ENCODE measurements around the gene ATR. TPM values are rescaled to one million over a fixed set of nuclear protein-coding genes. Genes with fewer than 3 reads are reported as not detected.
A peak's percentile ranks its signal among the peaks of the same experiment; 100 is the strongest.

ATR gene
- total RNA-seq: 10 to 100 TPM; 45.8 to 65.5 TPM

- Mint-ChIP-seq H3K4me3 (peak within 1 kb of the TSS; percentile 94), H3K9me3 (no peaks in the 10 kb centered on the region), H3K27me3 (peaks cover 7% of the 10 kb centered on the region in 2 donors), H3K27ac (peak within 1 kb of the TSS; percentile 92 to 99), H3K36me3 (peaks cover 13% of the 10 kb centered on the region), H3K4me1 (ENCODE audit: low read depth in 2 of 2) (peaks cover 34 to 50% of the 10 kb centered on the region in 2 donors)
- ATAC-seq: peak; percentile 95 to 97
- DNase-seq (ENCODE audit: low spot score): peak; percentile 99
Observed at GRCh38 chr3:142578329-142579223, at the start of gene ATR. Gene ATR, minus strand, starts transcription at chr3:142578733. Its CDS starts 29 bp downstream, at chr3:142578704.

- no peak overlapping the region for H3K4me3 Mint-ChIP-seq
- H3K27ac Mint-ChIP-seq: no peak overlapping the region
- DNase-seq (ENCODE audit: low spot score) (no peak), ATAC-seq (no peak)
- no peaks in the 10 kb centered on the region for H3K4me1 Mint-ChIP-seq (ENCODE audit: low read depth in 2 of 2)
- no peaks in the 10 kb centered on the region for H3K9me3 Mint-ChIP-seq
- no peaks in the 10 kb centered on the region for H3K36me3 Mint-ChIP-seq
- H3K27me3 Mint-ChIP-seq: peaks cover 0 to 2% of the 10 kb centered on the region in 2 donors
Observed at GRCh38 chr3:142626971-142627370, 48.4 kb upstream of the ATR start.

GRCh38 chr3:142625153-142625440 lies 46.6 kb upstream of the ATR start:
- Mint-ChIP-seq H3K27me3 (peaks cover 0 to 2% of the 10 kb centered on the region in 2 donors), H3K4me3 (no peak overlapping the region), H3K9me3 (no peaks in the 10 kb centered on the region), H3K4me1 (ENCODE audit: low read depth in 2 of 2) (no peaks in the 10 kb centered on the region), H3K27ac (no peak overlapping the region), H3K36me3 (no peaks in the 10 kb centered on the region)
- DNase-seq (ENCODE audit: low spot score) (no peak), ATAC-seq (no peak)

GRCh38 chr3:142624341-142625152 lies 46.0 kb upstream of the ATR start:
- ATAC-seq: no peak
- H3K36me3 Mint-ChIP-seq: no peaks in the 10 kb centered on the region

GRCh38 chr3:142623194-142623593 lies 44.7 kb upstream of the ATR start:
- Mint-ChIP-seq H3K9me3 (no peaks in the 10 kb centered on the region), H3K27me3 (peaks cover 0 to 5% of the 10 kb centered on the region in 2 donors), H3K4me1 (ENCODE audit: low read depth in 2 of 2) (no peaks in the 10 kb centered on the region), H3K36me3 (no peaks in the 10 kb centered on the region), H3K4me3 (no peak overlapping the region), H3K27ac (no peak overlapping the region)
- DNase-seq (ENCODE audit: low spot score) (no peak), ATAC-seq (no peak)

More at GRCh38 chr3:142624341-142625152, 46.0 kb upstream of the ATR start:
- no peaks in the 10 kb centered on the region for H3K9me3 Mint-ChIP-seq
- no peak for DNase-seq (ENCODE audit: low spot score)
- no peaks in the 10 kb centered on the region for H3K4me1 Mint-ChIP-seq (ENCODE audit: low read depth in 2 of 2)
- H3K27me3 Mint-ChIP-seq: peaks cover 0 to 2% of the 10 kb centered on the region in 2 donors
- no peak overlapping the region for H3K27ac Mint-ChIP-seq
- H3K4me3 Mint-ChIP-seq: no peak overlapping the region

GRCh38 chr3:142622405-142622804 lies 43.9 kb upstream of the ATR start:
- Mint-ChIP-seq H3K27ac (no peak overlapping the region), H3K4me3 (no peak overlapping the region), H3K27me3 (peaks cover 0 to 5% of the 10 kb centered on the region in 2 donors), H3K36me3 (no peaks in the 10 kb centered on the region), H3K4me1 (ENCODE audit: low read depth in 2 of 2) (no peaks in the 10 kb centered on the region), H3K9me3 (no peaks in the 10 kb centered on the region)
- no peak for DNase-seq (ENCODE audit: low spot score)
- ATAC-seq: no peak

GRCh38 chr3:142618917-142619461 lies 40.5 kb upstream of the ATR start:
- Mint-ChIP-seq H3K36me3 (no peaks in the 10 kb centered on the region), H3K4me3 (no peak overlapping the region), H3K27ac (no peak overlapping the region), H3K9me3 (no peaks in the 10 kb centered on the region), H3K4me1 (ENCODE audit: low read depth in 2 of 2) (no peaks in the 10 kb centered on the region), H3K27me3 (peaks cover 0 to 5% of the 10 kb centered on the region in 2 donors)
- DNase-seq (ENCODE audit: low spot score) (no peak), ATAC-seq (no peak)

- ATAC-seq (no peak), DNase-seq (ENCODE audit: low spot score) (no peak)
- H3K27ac Mint-ChIP-seq: no peak overlapping the region
- no peaks in the 10 kb centered on the region for H3K36me3 Mint-ChIP-seq
- H3K4me3 Mint-ChIP-seq: no peak overlapping the region
- no peaks in the 10 kb centered on the region for H3K4me1 Mint-ChIP-seq (ENCODE audit: low read depth in 2 of 2)
- peaks cover 0 to 3% of the 10 kb centered on the region in 2 donors for H3K27me3 Mint-ChIP-seq
- H3K9me3 Mint-ChIP-seq: no peaks in the 10 kb centered on the region
Observed at GRCh38 chr3:142615171-142615570, 36.6 kb upstream of the ATR start.

GRCh38 chr3:142614059-142614626 lies 35.6 kb upstream of the ATR start:
- Mint-ChIP-seq H3K4me1 (ENCODE audit: low read depth in 2 of 2) (no peaks in the 10 kb centered on the region), H3K4me3 (no peak overlapping the region), H3K27me3 (peaks cover 0 to 1% of the 10 kb centered on the region in 2 donors), H3K27ac (no peak overlapping the region), H3K36me3 (no peaks in the 10 kb centered on the region), H3K9me3 (no peaks in the 10 kb centered on the region)
- DNase-seq (ENCODE audit: low spot score): no peak
- no peak for ATAC-seq

- no peaks in the 10 kb centered on the region for H3K36me3 Mint-ChIP-seq
- no peaks in the 10 kb centered on the region for H3K4me1 Mint-ChIP-seq (ENCODE audit: low read depth in 2 of 2)
- H3K27ac Mint-ChIP-seq: no peak overlapping the region
- no peaks in the 10 kb centered on the region for H3K27me3 Mint-ChIP-seq
- no peak overlapping the region for H3K4me3 Mint-ChIP-seq
- ATAC-seq (no peak), DNase-seq (ENCODE audit: low spot score) (no peak)
- no peaks in the 10 kb centered on the region for H3K9me3 Mint-ChIP-seq
Observed at GRCh38 chr3:142613491-142613890, 35.0 kb upstream of the ATR start.

GRCh38 chr3:142611206-142611605 lies 32.7 kb upstream of the ATR start:
- Mint-ChIP-seq H3K4me1 (ENCODE audit: low read depth in 2 of 2) (no peaks in the 10 kb centered on the region), H3K4me3 (no peak overlapping the region), H3K9me3 (no peaks in the 10 kb centered on the region), H3K36me3 (no peaks in the 10 kb centered on the region), H3K27me3 (no peaks in the 10 kb centered on the region), H3K27ac (no peak overlapping the region)
- DNase-seq (ENCODE audit: low spot score) (no peak), ATAC-seq (no peak)

- Mint-ChIP-seq H3K9me3 (no peaks in the 10 kb centered on the region), H3K4me3 (no peak overlapping the region), H3K27me3 (no peaks in the 10 kb centered on the region), H3K27ac (no peak overlapping the region), H3K4me1 (ENCODE audit: low read depth in 2 of 2) (no peaks in the 10 kb centered on the region), H3K36me3 (no peaks in the 10 kb centered on the region)
- ATAC-seq (no peak), DNase-seq (ENCODE audit: low spot score) (no peak)
Observed at GRCh38 chr3:142609136-142609535, 30.6 kb upstream of the ATR start.

GRCh38 chr3:142608631-142609030 lies 30.1 kb upstream of the ATR start:
- ATAC-seq (no peak), DNase-seq (ENCODE audit: low spot score) (no peak)
- no peaks in the 10 kb centered on the region for H3K27me3 Mint-ChIP-seq
- H3K36me3 Mint-ChIP-seq: no peaks in the 10 kb centered on the region
- no peak overlapping the region for H3K4me3 Mint-ChIP-seq
- no peaks in the 10 kb centered on the region for H3K9me3 Mint-ChIP-seq
- no peak overlapping the region for H3K27ac Mint-ChIP-seq
- H3K4me1 Mint-ChIP-seq (ENCODE audit: low read depth in 2 of 2): no peaks in the 10 kb centered on the region

GRCh38 chr3:142604940-142605339 lies 26.4 kb upstream of the ATR start:
- Mint-ChIP-seq H3K27me3 (no peaks in the 10 kb centered on the region), H3K9me3 (no peaks in the 10 kb centered on the region), H3K27ac (no peak overlapping the region), H3K36me3 (no peaks in the 10 kb centered on the region), H3K4me1 (ENCODE audit: low read depth in 2 of 2) (no peaks in the 10 kb centered on the region), H3K4me3 (no peak overlapping the region)
- DNase-seq (ENCODE audit: low spot score) (no peak), ATAC-seq (no peak)

Measured in natural killer cell treated with Interleukin-12 subunit alpha and Interleukin-12 subunit beta and Interleukin-15 and Interleukin-18, amount 100 ng/mL, for 72 hours (primary cell).